ENCODE results near the gene ANKRD29. TPM values are rescaled to one million over a fixed set of nuclear protein-coding genes. Genes with fewer than 3 reads are reported as not detected.

The ANKRD29 gene
- total RNA-seq, 1 experiment from 2014 or later = 4.3 TPM

DNA sequence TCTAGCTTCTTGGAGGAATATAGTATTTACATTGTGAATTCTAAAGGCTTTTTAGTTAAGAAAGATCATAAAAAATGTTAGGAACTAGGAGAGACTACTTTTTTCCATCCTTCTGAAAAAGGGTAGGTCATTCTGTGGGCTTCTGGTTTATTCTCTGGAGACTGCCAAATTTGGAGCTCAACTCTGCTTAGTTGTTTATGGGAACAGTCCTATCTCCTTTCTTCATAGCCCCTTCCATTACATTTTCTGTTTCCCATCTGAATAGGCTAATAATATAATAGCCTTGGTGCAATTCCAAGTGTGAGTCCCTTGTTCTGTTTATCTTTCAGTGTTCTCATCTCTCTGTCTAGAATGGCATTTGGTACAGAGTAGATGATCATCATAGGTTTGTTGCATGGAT lies 42.1 kb upstream of the ANKRD29 start:
- H3F3A ChIP-seq (ENCODE audit: insufficient read depth, low read depth) = no peaks in the 10 kb centered on the region; the same call in 1 of the 2 replicates
- no peaks in the 10 kb centered on the region for H3K4me1 ChIP-seq (replicated peaks; ENCODE audit: insufficient read depth)
- H3K27me3 ChIP-seq (ENCODE audit: insufficient read depth, low read depth) = no peaks in the 10 kb centered on the region
- H2AFZ ChIP-seq = no peak overlapping the region
- no peak for DNase-seq
- CTCF ChIA-PET = no interaction called here
- no peaks in the 10 kb centered on the region for H3K36me3 ChIP-seq (ENCODE audit: low read depth)
- no peaks in the 10 kb centered on the region for H3K9me3 ChIP-seq (ENCODE audit: insufficient read depth, low read depth)
- no TSS peak for BruUV-seq (replicated peaks)
- H3K9me2 ChIP-seq (ENCODE audit: insufficient read depth) = no peaks in the 10 kb centered on the region
- no peak overlapping the region for H3K4me3 ChIP-seq
- H4K20me1 ChIP-seq (ENCODE audit: insufficient read depth) = no peaks in the 10 kb centered on the region
- TF ChIP-seq EZH2 (IDR thresholded peaks at IDR 0.05; ENCODE audit: low read depth) = no peak
- no peak overlapping the region for H3K4me2 ChIP-seq
- H3K27ac ChIP-seq = no peak overlapping the region
- POLR2A ChIA-PET (ENCODE audit: unreplicated experiment) = no interaction called here
- intact Hi-C loops (cut with micrococcal nuclease; ENCODE audit: unreplicated experiment) = loop anchor here (5.0 kb wide), 1 partner anchor 107 kb away; no protein-coding TSS in a partner anchor
- no peaks in the 10 kb centered on the region for H3K79me2 ChIP-seq (ENCODE audit: low read depth)

DNA sequence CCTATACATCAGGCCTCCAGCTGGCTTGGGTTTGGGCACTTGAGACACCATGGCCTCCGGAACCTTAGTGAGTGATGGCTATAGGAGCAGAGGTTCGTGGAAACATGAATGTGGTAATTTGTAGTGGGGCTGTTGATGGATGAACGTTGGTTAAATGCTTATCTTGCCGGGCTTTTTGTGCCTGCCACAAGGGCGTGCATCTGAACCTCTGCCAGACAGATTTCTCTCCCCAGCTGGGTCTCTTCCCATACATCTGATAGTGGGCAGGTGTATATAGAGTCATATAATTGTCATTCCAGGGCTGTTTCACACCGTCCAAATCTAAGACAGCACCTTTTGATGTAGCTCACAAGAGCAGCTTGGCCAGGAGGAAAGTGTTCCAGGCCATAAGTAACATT lies 41.3 kb upstream of the ANKRD29 start:
- no peaks in the 10 kb centered on the region for H3K79me2 ChIP-seq (ENCODE audit: low read depth)
- H3K27me3 ChIP-seq (ENCODE audit: insufficient read depth, low read depth) = no peaks in the 10 kb centered on the region
- intact Hi-C loops (cut with micrococcal nuclease; ENCODE audit: unreplicated experiment) = loop anchor here (1.0 to 5.0 kb wide), 5 partner anchors 82 to 205 kb away; partner anchors contain the start of gene NPC1

DNA sequence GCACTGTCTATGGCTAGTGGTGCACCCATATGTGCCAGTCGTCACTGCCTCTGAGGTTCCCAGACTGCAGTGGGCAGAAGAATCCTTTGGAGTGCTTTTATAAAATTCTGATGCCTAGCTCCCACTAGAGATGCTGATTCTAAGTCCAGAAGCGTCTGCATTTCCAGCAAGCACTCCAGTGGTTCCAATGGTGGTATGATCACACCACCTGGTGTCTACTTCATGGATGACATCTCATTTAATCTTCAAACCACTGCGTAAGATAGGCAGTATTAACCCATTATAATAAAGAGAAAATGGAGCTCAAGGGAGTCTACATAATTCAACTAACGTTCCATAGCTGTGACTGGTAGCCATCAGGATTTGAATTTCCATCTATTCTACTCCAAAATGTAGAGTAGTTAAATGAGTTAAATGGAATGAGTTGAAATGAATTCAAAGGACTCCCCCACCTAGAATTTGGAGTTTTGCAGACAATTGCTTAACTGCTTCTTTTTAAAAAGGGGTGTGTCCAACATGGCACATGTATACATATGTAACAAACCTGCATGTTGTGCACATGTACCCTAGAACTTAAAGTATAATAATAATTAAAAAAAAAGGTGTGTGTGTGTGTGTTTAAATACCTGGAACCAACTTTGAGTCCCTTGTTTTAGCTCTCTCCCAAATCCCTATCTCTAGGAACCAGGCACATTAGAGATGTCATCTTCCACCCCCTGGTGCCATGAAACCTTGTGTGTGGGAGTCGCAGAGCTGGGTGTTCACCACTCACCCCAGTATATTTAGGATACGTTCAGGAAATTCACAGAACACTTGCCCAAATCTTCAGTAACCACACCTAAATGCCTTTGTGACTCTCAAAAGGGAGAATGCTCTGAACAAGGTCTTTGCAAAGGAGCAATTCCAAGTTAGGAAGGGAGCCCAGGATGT lies 40.6 kb upstream of the ANKRD29 start:
- Histone ChIP-seq H3K4me3 (no peak overlapping the region), H3F3A (ENCODE audit: insufficient read depth, low read depth) (no peaks in the 10 kb centered on the region; the same call in 1 of the 2 replicates), H3K9me2 (ENCODE audit: insufficient read depth) (no peaks in the 10 kb centered on the region), H3K9me3 (ENCODE audit: insufficient read depth, low read depth) (no peaks in the 10 kb centered on the region), H3K27ac (no peak overlapping the region), H3K36me3 (ENCODE audit: low read depth) (no peaks in the 10 kb centered on the region), H3K4me2 (no peak overlapping the region), H4K20me1 (ENCODE audit: insufficient read depth) (no peaks in the 10 kb centered on the region), H2AFZ (no peak overlapping the region), H3K4me1 (replicated peaks; ENCODE audit: insufficient read depth) (no peaks in the 10 kb centered on the region), H3K79me2 (ENCODE audit: low read depth) (no peaks in the 10 kb centered on the region), H3K27me3 (ENCODE audit: insufficient read depth, low read depth) (no peaks in the 10 kb centered on the region)
- CTCF ChIA-PET = interaction anchor here (0.5 to 1.2 kb wide), 8 partner anchors 10 to 161 kb away, joined by 3 to 15 read pairs (median 6); no protein-coding TSS in a partner anchor
- intact Hi-C loops (cut with micrococcal nuclease; ENCODE audit: unreplicated experiment) = loop anchor here (1.0 to 5.0 kb wide), 5 partner anchors 81 to 205 kb away; partner anchors contain the start of gene NPC1
- no TSS peak for BruUV-seq (replicated peaks)
- TF ChIP-seq, protein P1, sequence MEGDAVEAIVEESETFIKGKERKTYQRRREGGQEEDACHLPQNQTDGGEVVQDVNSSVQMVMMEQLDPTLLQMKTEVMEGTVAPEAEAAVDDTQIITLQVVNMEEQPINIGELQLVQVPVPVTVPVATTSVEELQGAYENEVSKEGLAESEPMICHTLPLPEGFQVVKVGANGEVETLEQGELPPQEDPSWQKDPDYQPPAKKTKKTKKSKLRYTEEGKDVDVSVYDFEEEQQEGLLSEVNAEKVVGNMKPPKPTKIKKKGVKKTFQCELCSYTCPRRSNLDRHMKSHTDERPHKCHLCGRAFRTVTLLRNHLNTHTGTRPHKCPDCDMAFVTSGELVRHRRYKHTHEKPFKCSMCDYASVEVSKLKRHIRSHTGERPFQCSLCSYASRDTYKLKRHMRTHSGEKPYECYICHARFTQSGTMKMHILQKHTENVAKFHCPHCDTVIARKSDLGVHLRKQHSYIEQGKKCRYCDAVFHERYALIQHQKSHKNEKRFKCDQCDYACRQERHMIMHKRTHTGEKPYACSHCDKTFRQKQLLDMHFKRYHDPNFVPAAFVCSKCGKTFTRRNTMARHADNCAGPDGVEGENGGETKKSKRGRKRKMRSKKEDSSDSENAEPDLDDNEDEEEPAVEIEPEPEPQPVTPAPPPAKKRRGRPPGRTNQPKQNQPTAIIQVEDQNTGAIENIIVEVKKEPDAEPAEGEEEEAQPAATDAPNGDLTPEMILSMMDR (conservative IDR thresholded peaks at IDR 0.05) = peak; percentile 71
- TF ChIP-seq EZH2 (IDR thresholded peaks at IDR 0.05; ENCODE audit: low read depth) = no peak
- POLR2A ChIA-PET (ENCODE audit: unreplicated experiment) = interaction anchor here (0.6 kb wide), 1 partner anchor 76 kb away, joined by 3 read pairs; no protein-coding TSS in a partner anchor
- peak in 1 of 2 experiments; percentile 46 for DNase-seq

More for the DNA sequence above, 41.3 kb upstream of the ANKRD29 start:
- no peaks in the 10 kb centered on the region for H3K36me3 ChIP-seq (ENCODE audit: low read depth)
- no peak for DNase-seq
- no peaks in the 10 kb centered on the region for H4K20me1 ChIP-seq (ENCODE audit: insufficient read depth)
- no TSS peak for BruUV-seq (replicated peaks)
- H3K4me1 ChIP-seq (replicated peaks; ENCODE audit: insufficient read depth) = no peaks in the 10 kb centered on the region
- TF ChIP-seq EZH2 (IDR thresholded peaks at IDR 0.05; ENCODE audit: low read depth) = no peak
- TF ChIP-seq, protein P1 (conservative IDR thresholded peaks at IDR 0.05) = no peak
- H2AFZ ChIP-seq = no peak overlapping the region
- no peak overlapping the region for H3K4me2 ChIP-seq
- H3K9me3 ChIP-seq (ENCODE audit: insufficient read depth, low read depth) = no peaks in the 10 kb centered on the region
- H3F3A ChIP-seq (ENCODE audit: insufficient read depth, low read depth) = no peaks in the 10 kb centered on the region; the same call in 1 of the 2 replicates
- CTCF ChIA-PET = no interaction called here
- H3K27ac ChIP-seq = no peak overlapping the region
- H3K4me3 ChIP-seq = no peak overlapping the region
- POLR2A ChIA-PET (ENCODE audit: unreplicated experiment) = no interaction called here
- no peaks in the 10 kb centered on the region for H3K9me2 ChIP-seq (ENCODE audit: insufficient read depth)
